Measurements from ENCODE around the gene ITPR3.

The ITPR3 gene

GRCh38 chr6:33663028-33663427 is 41.9 kb downstream of the ITPR3 start:
- Histone ChIP-seq H4K8ac (ENCODE audit: low read depth, low read length) (no peak overlapping the region), H4K12ac (ENCODE audit: low read depth, low read length) (no peak overlapping the region), H3K4me2 (ENCODE audit: low read length) (no peak overlapping the region), H3K4me1 (ENCODE audit: control insufficient read depth in 1 of 2, insufficient read depth in 2 of 2, low read length in 2 of 2) (no peaks in the 10 kb centered on the region), H3K36me3 (ENCODE audit: control insufficient read depth in 1 of 2, insufficient read depth in 2 of 2, low read length in 2 of 2) (peaks cover 3 to 5% of the 10 kb centered on the region in 2 experiments), H3K79me2 (ENCODE audit: control insufficient read depth, insufficient read depth, low read length, poor library complexity) (no peaks in the 10 kb centered on the region), H2BK5ac (ENCODE audit: low read depth, low read length, poor library complexity) (no peak overlapping the region), H2BK12ac (ENCODE audit: low read length) (no peak overlapping the region), H3K18ac (ENCODE audit: low read length) (no peak overlapping the region), H3K79me1 (ENCODE audit: low read length) (no peaks in the 10 kb centered on the region), H3K9me3 (ENCODE audit: insufficient read depth, low read depth, low read length) (peaks cover 4% of the 10 kb centered on the region), H2BK120ac (ENCODE audit: insufficient read depth, low read length, poor library complexity) (no peak overlapping the region), H4K91ac (ENCODE audit: low read depth, low read length) (no peak overlapping the region), H3K4me3 (ENCODE audit: low read depth, low read length) (peak overlapping the region; percentile 30), H2AK5ac (ENCODE audit: low read length) (no peak overlapping the region), H3K9ac (ENCODE audit: low read length) (no peak overlapping the region), H3K14ac (ENCODE audit: low read length) (no peak overlapping the region), H3K27ac (ENCODE audit: low read depth, low read length) (no peak overlapping the region), H2AFZ (ENCODE audit: insufficient read depth, low read length, poor library complexity) (no peak overlapping the region), H3K4ac (ENCODE audit: low read depth, low read length) (no peak overlapping the region), H3K27me3 (ENCODE audit: insufficient read depth, low read length) (no peaks in the 10 kb centered on the region), H3K23ac (ENCODE audit: low read length) (no peak overlapping the region)
- DNase-seq = no peak
- no CpG with 5 or more reads among the region's 5 CpGs for WGBS (ENCODE audit: extremely low coverage, insufficient coverage, insufficient read length)

GRCh38 chr6:33663727-33664449 is 42.8 kb downstream of the ITPR3 start:
- H2AFZ ChIP-seq (ENCODE audit: insufficient read depth, low read length, poor library complexity) = no peak overlapping the region
- H3K4ac ChIP-seq (ENCODE audit: low read depth, low read length) = no peak overlapping the region
- no peak overlapping the region for H4K12ac ChIP-seq (ENCODE audit: low read depth, low read length)
- no peak overlapping the region for H2BK5ac ChIP-seq (ENCODE audit: low read depth, low read length, poor library complexity)
- no peaks in the 10 kb centered on the region for H3K79me1 ChIP-seq (ENCODE audit: low read length)
- no peak overlapping the region for H3K18ac ChIP-seq (ENCODE audit: low read length)
- no peak overlapping the region for H3K14ac ChIP-seq (ENCODE audit: low read length)
- H3K4me3 ChIP-seq (ENCODE audit: low read depth, low read length) = no peak overlapping the region
- no peak overlapping the region for H2BK120ac ChIP-seq (ENCODE audit: insufficient read depth, low read length, poor library complexity)
- no peaks in the 10 kb centered on the region for H3K79me2 ChIP-seq (ENCODE audit: control insufficient read depth, insufficient read depth, low read length, poor library complexity)
- H3K27ac ChIP-seq (ENCODE audit: low read depth, low read length) = no peak overlapping the region
- no peaks in the 10 kb centered on the region for H3K4me1 ChIP-seq (ENCODE audit: control insufficient read depth in 1 of 2, insufficient read depth in 2 of 2, low read length in 2 of 2)
- DNase-seq = no peak
- no peak overlapping the region for H3K23ac ChIP-seq (ENCODE audit: low read length)
- WGBS (ENCODE audit: extremely low coverage, insufficient coverage, insufficient read length) = no CpG with 5 or more reads among the region's 16 CpGs
- no peak overlapping the region for H2BK12ac ChIP-seq (ENCODE audit: low read length)
- H4K8ac ChIP-seq (ENCODE audit: low read depth, low read length) = no peak overlapping the region
- peaks cover 3 to 5% of the 10 kb centered on the region in 2 experiments for H3K36me3 ChIP-seq (ENCODE audit: control insufficient read depth in 1 of 2, insufficient read depth in 2 of 2, low read length in 2 of 2)
- H2AK5ac ChIP-seq (ENCODE audit: low read length) = no peak overlapping the region
- H3K4me2 ChIP-seq (ENCODE audit: low read length) = no peak overlapping the region
- H4K91ac ChIP-seq (ENCODE audit: low read depth, low read length) = no peak overlapping the region
- peaks cover 4% of the 10 kb centered on the region for H3K9me3 ChIP-seq (ENCODE audit: insufficient read depth, low read depth, low read length)
- H3K9ac ChIP-seq (ENCODE audit: low read length) = no peak overlapping the region
- no peaks in the 10 kb centered on the region for H3K27me3 ChIP-seq (ENCODE audit: insufficient read depth, low read length)

- Histone ChIP-seq H4K12ac (ENCODE audit: low read depth, low read length) (no peak overlapping the region), H2AFZ (ENCODE audit: insufficient read depth, low read length, poor library complexity) (no peak overlapping the region), H4K91ac (ENCODE audit: low read depth, low read length) (no peak overlapping the region), H2BK5ac (ENCODE audit: low read depth, low read length, poor library complexity) (no peak overlapping the region), H3K27me3 (ENCODE audit: insufficient read depth, low read length) (no peaks in the 10 kb centered on the region), H4K8ac (ENCODE audit: low read depth, low read length) (no peak overlapping the region), H3K14ac (ENCODE audit: low read length) (no peak overlapping the region), H3K4me2 (ENCODE audit: low read length) (no peak overlapping the region), H3K27ac (ENCODE audit: low read depth, low read length) (no peak overlapping the region), H3K9me3 (ENCODE audit: insufficient read depth, low read depth, low read length) (peaks cover 4% of the 10 kb centered on the region), H2BK120ac (ENCODE audit: insufficient read depth, low read length, poor library complexity) (no peak overlapping the region), H2BK12ac (ENCODE audit: low read length) (no peak overlapping the region), H3K23ac (ENCODE audit: low read length) (no peak overlapping the region), H3K18ac (ENCODE audit: low read length) (no peak overlapping the region), H3K4me1 (ENCODE audit: control insufficient read depth in 1 of 2, insufficient read depth in 2 of 2, low read length in 2 of 2) (no peaks in the 10 kb centered on the region), H3K79me1 (ENCODE audit: low read length) (no peaks in the 10 kb centered on the region), H3K79me2 (ENCODE audit: control insufficient read depth, insufficient read depth, low read length, poor library complexity) (no peaks in the 10 kb centered on the region), H3K4me3 (ENCODE audit: low read depth, low read length) (no peak overlapping the region), H2AK5ac (ENCODE audit: low read length) (no peak overlapping the region), H3K4ac (ENCODE audit: low read depth, low read length) (no peak overlapping the region), H3K9ac (ENCODE audit: low read length) (no peak overlapping the region), H3K36me3 (ENCODE audit: control insufficient read depth in 1 of 2, insufficient read depth in 2 of 2, low read length in 2 of 2) (peaks cover 3 to 5% of the 10 kb centered on the region in 2 experiments)
- DNase-seq = no peak
- WGBS (ENCODE audit: extremely low coverage, insufficient coverage, insufficient read length) = no CpG with 5 or more reads among the region's 17 CpGs
These were observed 43.5 kb downstream of the ITPR3 start for GRCh38 chr6:33664506-33665057.

- no peaks in the 10 kb centered on the region for H3K27me3 ChIP-seq (ENCODE audit: insufficient read depth, low read length)
- H3K4me1 ChIP-seq (ENCODE audit: control insufficient read depth in 1 of 2, insufficient read depth in 2 of 2, low read length in 2 of 2) = no peaks in the 10 kb centered on the region
- no peak overlapping the region for H4K91ac ChIP-seq (ENCODE audit: low read depth, low read length)
- H3K23ac ChIP-seq (ENCODE audit: low read length) = no peak overlapping the region
- no peak overlapping the region for H3K9ac ChIP-seq (ENCODE audit: low read length)
- H2AK5ac ChIP-seq (ENCODE audit: low read length) = no peak overlapping the region
- no peaks in the 10 kb centered on the region for H3K79me2 ChIP-seq (ENCODE audit: control insufficient read depth, insufficient read depth, low read length, poor library complexity)
- DNase-seq = no peak
- no peak overlapping the region for H3K4me3 ChIP-seq (ENCODE audit: low read depth, low read length)
- no peak overlapping the region for H3K27ac ChIP-seq (ENCODE audit: low read depth, low read length)
- no peak overlapping the region for H4K12ac ChIP-seq (ENCODE audit: low read depth, low read length)
- H3K18ac ChIP-seq (ENCODE audit: low read length) = no peak overlapping the region
- no peaks in the 10 kb centered on the region for H3K79me1 ChIP-seq (ENCODE audit: low read length)
- H3K9me3 ChIP-seq (ENCODE audit: insufficient read depth, low read depth, low read length) = peaks cover 2% of the 10 kb centered on the region
- H2BK12ac ChIP-seq (ENCODE audit: low read length) = no peak overlapping the region
- no peak overlapping the region for H2AFZ ChIP-seq (ENCODE audit: insufficient read depth, low read length, poor library complexity)
- H3K36me3 ChIP-seq (ENCODE audit: control insufficient read depth in 1 of 2, insufficient read depth in 2 of 2, low read length in 2 of 2) = peaks cover 3 to 7% of the 10 kb centered on the region in 2 experiments
- H3K4ac ChIP-seq (ENCODE audit: low read depth, low read length) = no peak overlapping the region
- no peak overlapping the region for H3K14ac ChIP-seq (ENCODE audit: low read length)
- no peak overlapping the region for H2BK120ac ChIP-seq (ENCODE audit: insufficient read depth, low read length, poor library complexity)
- H2BK5ac ChIP-seq (ENCODE audit: low read depth, low read length, poor library complexity) = no peak overlapping the region
- H4K8ac ChIP-seq (ENCODE audit: low read depth, low read length) = no peak overlapping the region
- H3K4me2 ChIP-seq (ENCODE audit: low read length) = no peak overlapping the region
- no CpG with 5 or more reads among the region's 13 CpGs for WGBS (ENCODE audit: extremely low coverage, insufficient coverage, insufficient read length)
These were observed 44.8 kb downstream of the ITPR3 start for GRCh38 chr6:33665957-33666356.

Measured in trophoblast cell (in vitro differentiated cells and primary cell).